Esophagus squamous epithelium (tissue), 4 donors: ENCODE data around the gene IL5RA.

Experiments
- POLR2A ChIP-seq, 4 donors: fragments of 450-650 bp; IDR thresholded peaks; one replicate each; pipeline ENCODE4 v1.6.1; 2017; ENCODE audit warnings: antibody characterized with exemption in 4 of 4, mild to moderate bottlenecking in 4 of 4, moderate library complexity in 3 of 4
- TF ChIP-seq, protein P1 (sequence below), 6 experiments: fragments of 450-650 bp in 4 of 6; fragments of 200-600 bp in 2 of 6; sonication (generic) in 2 of 6; IDR thresholded peaks; one replicate each; pipeline ENCODE4 v1.5.1; 2016 to 2019; ENCODE audit warnings: antibody characterized with exemption in 6 of 6, mild to moderate bottlenecking in 4 of 6, moderate library complexity in 4 of 6

DNA sequence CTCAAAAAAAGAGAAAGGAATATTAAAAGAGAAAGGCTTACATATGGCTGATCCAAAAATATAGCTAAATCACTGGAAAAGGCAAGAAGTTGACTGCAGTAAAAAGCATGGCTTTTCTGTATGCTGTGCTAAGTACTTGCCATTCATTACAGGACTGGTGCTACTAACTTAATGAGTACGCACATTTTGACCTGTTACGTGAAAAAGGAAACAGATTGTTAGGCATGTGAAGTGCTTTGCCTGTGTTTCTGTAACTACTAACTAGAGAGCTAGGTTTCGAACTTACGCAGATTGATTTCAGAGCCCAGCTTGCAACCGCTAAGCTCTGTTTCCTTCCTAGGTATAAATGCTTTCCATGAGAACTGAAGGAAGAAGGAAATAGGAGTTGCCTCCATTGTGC is 19.4 kb upstream of the IL5RA start:
- TF ChIP-seq, protein P1, sequence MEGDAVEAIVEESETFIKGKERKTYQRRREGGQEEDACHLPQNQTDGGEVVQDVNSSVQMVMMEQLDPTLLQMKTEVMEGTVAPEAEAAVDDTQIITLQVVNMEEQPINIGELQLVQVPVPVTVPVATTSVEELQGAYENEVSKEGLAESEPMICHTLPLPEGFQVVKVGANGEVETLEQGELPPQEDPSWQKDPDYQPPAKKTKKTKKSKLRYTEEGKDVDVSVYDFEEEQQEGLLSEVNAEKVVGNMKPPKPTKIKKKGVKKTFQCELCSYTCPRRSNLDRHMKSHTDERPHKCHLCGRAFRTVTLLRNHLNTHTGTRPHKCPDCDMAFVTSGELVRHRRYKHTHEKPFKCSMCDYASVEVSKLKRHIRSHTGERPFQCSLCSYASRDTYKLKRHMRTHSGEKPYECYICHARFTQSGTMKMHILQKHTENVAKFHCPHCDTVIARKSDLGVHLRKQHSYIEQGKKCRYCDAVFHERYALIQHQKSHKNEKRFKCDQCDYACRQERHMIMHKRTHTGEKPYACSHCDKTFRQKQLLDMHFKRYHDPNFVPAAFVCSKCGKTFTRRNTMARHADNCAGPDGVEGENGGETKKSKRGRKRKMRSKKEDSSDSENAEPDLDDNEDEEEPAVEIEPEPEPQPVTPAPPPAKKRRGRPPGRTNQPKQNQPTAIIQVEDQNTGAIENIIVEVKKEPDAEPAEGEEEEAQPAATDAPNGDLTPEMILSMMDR (IDR thresholded peaks at IDR 0.05) = no peak
- TF ChIP-seq POLR2A (IDR thresholded peaks at IDR 0.05) = no peak
